ENCODE data around the gene FBLN7. TPM values are rescaled to one million over a fixed set of nuclear protein-coding genes. Genes with fewer than 3 reads are reported as not detected.

Gene FBLN7
- total RNA-seq, 4 donors from 2014 or later, result 3.6 to 10.2 (median 5.9) TPM

- 94 to 100% methylated on average over 3 of the region's 3 CpGs for WGBS, 2 donors
- intact Hi-C loops (cut with DNase I; ENCODE audit: low total_unique reads), result no loop called here
- DNase-seq (ENCODE audit: low spot score in 2 of 2), result no peak
- TF ChIP-seq CTCF (IDR thresholded peaks at IDR 0.05) (no peak), POLR2A (IDR thresholded peaks at IDR 0.05) (no peak)
- no peak overlapping the region for H3K4me3 ChIP-seq (ENCODE audit: low read depth, poor library complexity, severe bottlenecking)
Observed at GRCh38 chr2:112220831-112221230, 82.6 kb downstream of the FBLN7 start.

- no peak overlapping the region for H3K4me3 ChIP-seq (ENCODE audit: low read depth, poor library complexity, severe bottlenecking)
- intact Hi-C loops (cut with DNase I; ENCODE audit: low total_unique reads), result no loop called here
- DNase-seq (ENCODE audit: low spot score in 2 of 2), result peak in 1 of 2 donors; percentile 16
- TF ChIP-seq POLR2A (IDR thresholded peaks at IDR 0.05) (no peak), CTCF (IDR thresholded peaks at IDR 0.05) (no peak)
Observed at GRCh38 chr2:112229348-112229747, 91.2 kb downstream of the FBLN7 start.

- intact Hi-C loops (cut with DNase I; ENCODE audit: low total_unique reads), result no loop called here
- whole genome bisulfite sequencing, 2 donors, result 95 to 96% methylated on average over 3 of the region's 3 CpGs
- TF ChIP-seq POLR2A (IDR thresholded peaks at IDR 0.05) (no peak), CTCF (IDR thresholded peaks at IDR 0.05) (no peak)
- DNase-seq (ENCODE audit: low spot score in 2 of 2), result no peak
- H3K4me3 ChIP-seq (ENCODE audit: low read depth, poor library complexity, severe bottlenecking), result no peak overlapping the region
Observed at GRCh38 chr2:112230371-112230770, 92.2 kb downstream of the FBLN7 start.

Other genes with a start within 250 kb of the FBLN7 start
- 1 to 10 TPM; 3.4 to 9.7 (median 4.9) TPM for gene MERTK, start 239.8 kb upstream of the FBLN7 start, total RNA-seq
- gene TMEM87B, start 83.1 kb upstream of the FBLN7 start, total RNA-seq, result 10 to 100 TPM; 21.5 to 27.0 (median 24.7) TPM
- 10 to 100 TPM in 2 of 4 donors, 1 to 10 TPM in 2; 7.9 to 41.0 (median 12.4) TPM for gene ZC3H8, start 116.7 kb downstream of the FBLN7 start, total RNA-seq
- gene ZC3H6, start 137.2 kb downstream of the FBLN7 start, total RNA-seq, result 10 to 100 TPM in 3 of 4 donors, 1 to 10 TPM in 1; 9.7 to 24.4 (median 12.6) TPM

All from lower leg skin (tissue), 4 donors.